ENCODE results near the gene TP53TG3F. TPM values are rescaled to one million over a fixed set of nuclear protein-coding genes. Genes with fewer than 3 reads are reported as not detected.
"Not testable (repeated sequence)": the region's sequence is repeated elsewhere in the genome, so short reads cannot be mapped to it uniquely, and the experiment has no call there.

The TP53TG3F gene, protein sequence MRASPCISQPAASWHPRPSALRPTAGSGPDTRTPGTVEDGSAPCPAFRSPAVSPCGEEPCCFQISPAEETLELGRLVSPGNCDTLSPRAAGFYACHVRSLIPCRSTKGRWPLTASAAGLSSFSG
- total RNA-seq = not detected
- long read RNA-seq = 0 reads

DNA sequence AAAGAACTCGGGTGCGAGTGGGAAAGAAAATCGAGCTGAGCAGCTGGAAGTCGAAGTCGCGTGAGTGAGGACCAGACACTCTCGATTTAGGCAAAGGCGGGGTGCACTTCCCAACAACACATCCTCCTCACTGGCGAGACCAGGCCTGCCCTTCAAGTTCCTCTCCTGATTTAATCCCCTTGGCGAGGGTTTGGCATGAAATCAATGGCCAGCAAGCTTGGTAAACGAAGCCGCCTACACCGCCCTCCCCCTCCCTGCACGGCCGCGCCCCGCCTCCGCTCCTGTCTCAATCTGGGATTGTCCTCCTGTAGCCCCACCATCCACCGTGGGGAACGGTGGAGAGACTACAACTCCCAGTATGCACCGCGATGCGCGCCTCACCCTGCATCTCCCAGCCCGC lies at the start of gene TP53TG3F:
TSS of gene TP53TG3F (plus strand) at position 301 of the 400 bp plus-strand sequence. CDS start at position 369, 68 bp downstream.
- intact Hi-C loops (cut with DNase I); ATAC-seq; H3K4me3 ChIP-seq; H3K27me3 ChIP-seq; H3K36me3 ChIP-seq; H3K27ac ChIP-seq; H3K4me1 ChIP-seq; H3K9me3 ChIP-seq; DNase-seq: not testable (repeated sequence)
- no CpG with 5 or more reads among the region's 25 CpGs for WGBS (ENCODE audit: insufficient coverage, low coverage, low lambda C conversion rate, missing lambda C conversion rate)

DNA sequence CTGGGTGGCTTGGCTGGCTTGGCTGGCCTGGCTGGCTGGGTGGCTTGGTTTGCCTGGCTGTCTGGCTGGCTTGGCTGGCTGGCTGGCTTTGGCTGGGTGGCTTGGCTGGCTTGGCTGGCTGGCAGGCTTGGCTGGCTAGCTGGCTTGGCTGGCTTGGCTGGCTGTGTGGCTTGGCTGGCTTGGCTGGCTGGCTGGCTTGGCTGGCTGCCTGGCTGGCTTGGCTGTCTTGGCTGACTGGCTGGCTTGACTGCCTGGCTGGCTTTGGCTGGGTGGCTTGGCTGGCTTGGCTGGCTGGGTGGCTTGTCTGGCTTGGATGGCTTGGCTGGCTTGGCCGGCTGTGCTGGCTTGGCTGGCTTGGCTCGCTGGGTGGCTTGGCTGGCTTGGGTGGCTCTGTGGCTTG lies 32.2 kb downstream of the TP53TG3F start:
- DNase-seq; H3K27me3 ChIP-seq; H3K4me1 ChIP-seq; ATAC-seq; H3K4me3 ChIP-seq; H3K9me3 ChIP-seq; intact Hi-C loops (cut with DNase I); H3K27ac ChIP-seq; H3K36me3 ChIP-seq: not testable (repeated sequence)
- WGBS (ENCODE audit: insufficient coverage, low coverage, low lambda C conversion rate, missing lambda C conversion rate) = no CpG with 5 or more reads among the region's 2 CpGs

DNA sequence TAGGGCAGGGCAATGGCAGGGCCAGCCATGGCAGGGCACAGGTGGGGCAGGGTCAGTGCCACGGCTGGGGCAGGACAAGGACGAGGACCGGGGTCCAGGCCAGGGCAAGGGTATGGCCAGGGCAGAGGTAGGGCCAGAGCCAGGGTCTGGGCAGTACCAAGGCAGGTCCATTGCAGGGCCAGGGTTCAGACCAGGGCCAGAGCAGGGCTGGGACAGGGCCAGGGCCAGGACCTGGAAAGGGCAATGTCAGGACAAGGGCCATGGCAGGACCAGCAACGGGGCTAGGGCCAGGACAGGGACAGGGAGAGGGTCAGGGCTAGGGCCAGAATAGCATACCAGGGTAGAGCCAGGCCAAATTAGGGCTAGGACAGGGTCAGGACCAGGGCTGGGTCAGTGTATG lies 47.8 kb downstream of the TP53TG3F start:
- H3K9me3 ChIP-seq; H3K4me1 ChIP-seq; H3K27me3 ChIP-seq; H3K36me3 ChIP-seq; ATAC-seq; DNase-seq; H3K4me3 ChIP-seq; intact Hi-C loops (cut with DNase I); H3K27ac ChIP-seq: not testable (repeated sequence)
- WGBS (ENCODE audit: insufficient coverage, low coverage, low lambda C conversion rate, missing lambda C conversion rate) = no CpG with 5 or more reads among the region's 4 CpGs

DNA sequence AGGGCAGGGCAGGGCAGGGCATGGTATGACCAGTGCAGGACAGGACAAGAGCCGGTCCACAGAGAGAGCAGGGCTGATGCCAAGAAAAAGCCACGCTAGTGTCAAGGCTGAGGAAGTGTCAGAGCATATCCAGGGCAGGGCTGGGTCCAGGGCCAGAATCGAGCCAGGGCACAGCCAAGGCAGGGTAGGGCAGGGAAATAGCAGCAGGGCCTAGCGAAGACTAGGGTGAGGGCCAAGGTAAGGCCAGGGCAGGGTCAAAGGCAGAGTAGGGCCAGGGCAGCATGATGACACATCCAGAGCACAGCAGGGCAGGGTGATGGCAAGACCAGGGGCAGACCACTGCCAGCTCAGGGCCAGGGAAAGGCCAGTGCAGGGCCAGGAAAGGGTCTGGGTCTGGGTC lies 49.7 kb downstream of the TP53TG3F start:
- intact Hi-C loops (cut with DNase I); H3K27ac ChIP-seq; ATAC-seq; H3K27me3 ChIP-seq; H3K36me3 ChIP-seq; DNase-seq; H3K4me3 ChIP-seq; H3K4me1 ChIP-seq; H3K9me3 ChIP-seq: not testable (repeated sequence)
- WGBS (ENCODE audit: insufficient coverage, low coverage, low lambda C conversion rate, missing lambda C conversion rate) = no CpG with 5 or more reads among the region's 4 CpGs

DNA sequence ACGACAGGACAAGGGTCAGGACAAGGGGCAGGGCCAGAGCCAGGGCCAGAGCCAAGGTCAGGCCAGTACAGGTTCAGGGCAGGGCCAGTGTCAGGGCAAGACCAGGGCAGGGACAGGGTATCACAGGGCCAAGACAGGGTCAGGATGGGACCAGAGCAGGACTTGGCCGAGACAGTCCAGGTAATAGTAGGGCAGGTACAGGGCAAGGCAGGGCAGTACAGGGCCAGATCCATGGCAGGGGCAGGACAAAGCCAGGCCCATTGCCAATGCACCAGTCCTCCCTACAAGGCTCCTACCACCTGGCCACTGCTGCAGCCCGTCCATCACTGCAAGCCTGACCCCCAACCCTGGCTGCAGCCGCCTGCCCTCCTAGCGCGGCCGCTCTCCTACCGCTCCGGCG lies 50.5 kb downstream of the TP53TG3F start:
- intact Hi-C loops (cut with DNase I); DNase-seq; H3K4me1 ChIP-seq; ATAC-seq; H3K36me3 ChIP-seq; H3K4me3 ChIP-seq; H3K27ac ChIP-seq; H3K27me3 ChIP-seq; H3K9me3 ChIP-seq: not testable (repeated sequence)
- WGBS (ENCODE audit: insufficient coverage, low coverage, low lambda C conversion rate, missing lambda C conversion rate) = no CpG with 5 or more reads among the region's 10 CpGs

Small RNAs within 50 kb of the gene (small RNA-seq; reads per million reads assigned to genes)
- gene AC136944.5 (0 reads per million in 2 experiments), gene AC136944.6 (0 reads per million in 2 experiments)

Other genes with a start within 250 kb of the TP53TG3F start
- not detected for gene TP53TG3E, start 155.3 kb upstream of the TP53TG3F start, total RNA-seq
- not detected for gene TP53TG3B, start 98.8 kb upstream of the TP53TG3F start, total RNA-seq